SW 1271 (cell line): ENCODE measurements around the gene SMCO4.
"Not testable (repeated sequence)": the region's sequence is repeated elsewhere in the genome, so short reads cannot be mapped to it uniquely, and the experiment has no call there.

Experiments
- DNase-seq, 2 experiments: peaks; one replicate each; lab custom pipeline; 2025; lab: John Stamatoyannopoulos, UW

Gene SMCO4

DNA sequence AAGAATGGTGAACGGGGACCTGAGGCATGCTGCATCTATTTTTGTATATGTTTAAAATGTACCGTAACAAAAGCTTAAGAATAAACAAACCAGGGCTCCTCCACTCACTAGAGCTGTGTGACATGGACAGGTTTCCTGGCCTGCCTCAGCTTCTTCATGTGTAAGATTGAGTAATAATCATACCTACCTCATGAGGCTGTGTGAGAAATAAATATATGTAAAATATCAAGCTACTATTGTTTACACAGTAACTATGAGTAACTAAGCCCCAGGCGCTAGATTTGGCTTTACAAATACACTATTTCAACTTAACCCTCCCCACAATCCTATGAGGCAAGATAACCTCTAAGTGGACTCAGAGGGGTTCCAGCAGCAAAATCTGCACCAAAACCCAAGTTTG is 66.4 kb downstream of the SMCO4 start:
- no peak for DNase-seq

DNA sequence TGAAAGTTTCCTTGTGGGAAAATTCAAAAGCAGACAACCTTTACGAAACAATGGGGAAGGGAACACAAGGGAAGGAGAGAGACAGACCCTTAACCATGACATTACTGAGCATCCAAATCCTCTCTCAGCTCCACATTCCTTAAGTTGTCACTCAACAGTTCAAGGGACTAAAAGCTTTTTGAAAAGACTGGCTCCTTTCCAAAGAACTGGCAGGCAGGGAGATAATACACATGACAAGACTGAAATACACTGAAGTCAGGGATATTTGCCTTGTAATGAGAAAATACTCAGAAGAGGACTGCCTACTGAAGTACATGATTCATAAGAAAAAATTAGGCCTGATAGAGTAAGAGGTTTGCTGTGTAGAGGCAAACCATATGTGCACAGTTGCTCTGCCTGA is 69.1 kb downstream of the SMCO4 start:
- DNase-seq = no peak

GRCh38 chr11:93468290-93468689 is 74.9 kb downstream of the SMCO4 start:
- DNase-seq = no peak

DNA sequence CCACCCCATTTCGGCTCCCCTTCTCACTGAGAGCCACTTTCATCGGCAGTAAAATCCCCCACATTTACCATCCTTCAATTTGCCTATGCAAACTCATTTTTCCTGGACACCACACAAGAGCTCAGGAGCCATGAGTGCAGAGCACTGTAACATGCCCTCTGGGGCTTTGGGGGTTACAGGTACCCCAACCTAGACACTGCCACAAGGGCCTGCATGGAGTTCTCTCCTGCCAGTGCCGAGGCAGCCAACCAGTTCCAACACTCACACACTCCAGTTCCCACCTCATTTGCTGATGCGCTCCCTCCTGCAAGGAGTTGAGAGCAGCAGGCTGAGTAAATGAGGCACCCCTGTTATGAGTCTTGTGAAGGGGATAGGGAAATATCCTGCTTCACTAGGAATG is 76.1 kb downstream of the SMCO4 start:
- DNase-seq = no peak

DNA sequence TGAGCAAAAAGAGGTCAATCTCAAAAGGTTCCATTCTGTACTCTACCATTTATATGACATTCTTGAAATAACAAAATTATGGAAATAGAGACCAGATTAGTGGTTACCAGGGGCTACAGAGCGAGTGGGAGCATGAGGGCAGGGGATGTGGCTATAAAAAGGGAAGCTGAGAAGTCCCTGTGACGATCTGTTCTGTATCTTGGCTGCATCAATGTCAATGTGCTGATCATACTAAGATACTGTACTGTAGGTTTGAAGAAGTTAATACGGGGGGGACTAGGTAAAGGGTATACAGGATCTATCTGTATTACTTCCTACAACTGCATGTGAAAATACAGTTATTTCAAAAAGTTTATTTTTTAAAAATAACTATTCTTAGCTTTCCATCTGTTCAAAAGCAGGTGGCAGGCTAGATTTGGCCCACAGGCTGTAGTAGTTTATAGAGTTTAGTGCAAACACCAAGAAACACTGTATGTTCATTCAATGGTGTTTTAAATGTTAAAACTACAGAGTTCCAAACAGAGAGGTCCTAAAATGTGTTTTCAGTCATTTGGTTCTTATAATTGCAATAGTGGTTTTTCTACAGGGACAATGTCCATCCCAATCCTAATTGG is 78.2 kb downstream of the SMCO4 start:
- DNase-seq = no peak

- not testable (repeated sequence) for DNase-seq
Measured at GRCh38 chr11:93463666-93464065, 79.5 kb downstream of the SMCO4 start.

DNA sequence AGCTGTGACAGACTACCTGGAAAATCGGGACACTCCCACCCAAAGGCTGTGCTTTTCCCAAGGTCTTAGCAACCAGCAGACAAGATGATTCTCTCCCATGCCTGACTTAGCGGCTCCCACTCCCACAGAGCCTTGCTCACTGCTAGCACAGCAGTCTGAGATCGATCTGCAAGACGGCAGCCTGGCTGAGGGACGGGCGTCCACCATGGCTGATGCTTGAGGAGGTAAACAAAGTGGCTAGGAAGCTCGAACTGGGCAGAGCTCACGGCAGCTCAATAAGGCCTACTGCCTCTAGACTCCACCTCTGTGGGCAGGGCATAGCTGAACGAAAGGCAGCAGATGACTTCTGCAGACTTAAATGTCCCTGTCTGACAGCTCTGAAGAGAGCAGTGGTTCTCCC is 84.9 kb downstream of the SMCO4 start:
- DNase-seq = no peak

- DNase-seq = no peak
Measured at GRCh38 chr11:93444617-93445073, 98.5 kb downstream of the SMCO4 start.

DNA sequence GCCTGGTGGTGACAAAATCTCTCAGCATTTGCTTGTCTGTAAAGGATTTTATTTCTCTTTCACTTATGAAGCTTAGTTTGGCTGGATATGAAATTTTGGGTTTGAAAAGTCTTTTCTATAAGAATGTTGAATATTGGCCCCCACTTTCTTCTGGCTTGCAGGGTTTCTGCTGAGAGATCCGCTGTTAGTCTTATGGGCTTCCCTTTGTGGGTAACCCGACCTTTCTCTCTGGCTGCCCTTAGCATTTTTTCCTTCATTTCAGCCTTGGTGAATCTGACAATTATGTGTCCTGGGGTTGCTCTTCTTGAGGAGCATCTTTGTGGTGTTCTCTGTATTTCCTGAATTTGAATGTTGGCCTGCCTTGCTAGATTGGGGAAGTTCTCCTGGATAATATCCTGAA is 100.0 kb downstream of the SMCO4 start:
- DNase-seq = not testable (repeated sequence)

- DNase-seq = no peak
Measured at GRCh38 chr11:93432247-93432646, 110.9 kb downstream of the SMCO4 start.
